ENCODE results near the gene PWWP3B.
"Not testable (repeated sequence)": the region's sequence is repeated elsewhere in the genome, so short reads cannot be mapped to it uniquely, and the experiment has no call there.

PWWP3B gene

DNA sequence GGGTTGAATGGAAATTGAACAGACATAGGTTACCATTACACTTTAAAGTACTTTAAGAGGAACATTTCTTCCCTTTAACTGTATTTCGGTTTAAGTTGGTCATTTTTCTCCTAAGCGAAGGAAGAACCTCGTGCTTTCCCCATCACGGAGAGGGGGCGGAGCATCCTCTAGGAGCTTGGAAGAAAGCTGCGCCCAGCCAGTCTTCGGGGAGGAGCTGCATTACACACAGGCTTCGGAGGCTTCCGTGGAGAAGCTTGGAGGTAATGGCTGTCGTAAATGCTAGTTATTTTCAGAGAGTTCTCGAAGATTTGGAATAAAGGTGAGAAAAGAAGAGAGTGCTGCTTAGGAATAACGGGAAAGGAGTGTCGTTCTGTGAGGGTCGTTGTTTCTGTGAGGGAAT, at the start of gene PWWP3B:
Gene PWWP3B (plus strand): TSS at position 199 of the 400 bp plus-strand sequence. CDS start 37,128 bp downstream, outside the sequence.
- DNase-seq, result peak; percentile 49

DNA sequence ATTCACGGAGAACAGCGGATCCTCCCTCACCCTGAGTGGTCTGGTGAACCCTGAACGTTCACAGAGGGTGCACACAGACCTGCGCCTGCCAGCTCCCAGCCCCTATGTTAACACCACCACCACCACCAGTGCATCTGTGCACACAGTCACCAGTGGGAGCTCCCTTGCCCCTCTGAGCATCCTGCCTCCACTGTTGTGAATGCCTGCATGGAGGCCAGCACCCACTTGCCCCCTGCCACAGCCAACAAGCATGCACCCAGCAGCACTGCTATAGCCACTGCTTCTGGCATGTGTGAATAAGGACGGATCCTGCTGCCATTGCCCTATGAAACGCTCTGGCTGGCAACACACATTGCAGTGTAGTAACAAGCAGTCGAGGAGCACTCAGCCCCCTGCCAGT, 29.1 kb upstream of the PWWP3B start:
- DNase-seq, result no peak

DNA sequence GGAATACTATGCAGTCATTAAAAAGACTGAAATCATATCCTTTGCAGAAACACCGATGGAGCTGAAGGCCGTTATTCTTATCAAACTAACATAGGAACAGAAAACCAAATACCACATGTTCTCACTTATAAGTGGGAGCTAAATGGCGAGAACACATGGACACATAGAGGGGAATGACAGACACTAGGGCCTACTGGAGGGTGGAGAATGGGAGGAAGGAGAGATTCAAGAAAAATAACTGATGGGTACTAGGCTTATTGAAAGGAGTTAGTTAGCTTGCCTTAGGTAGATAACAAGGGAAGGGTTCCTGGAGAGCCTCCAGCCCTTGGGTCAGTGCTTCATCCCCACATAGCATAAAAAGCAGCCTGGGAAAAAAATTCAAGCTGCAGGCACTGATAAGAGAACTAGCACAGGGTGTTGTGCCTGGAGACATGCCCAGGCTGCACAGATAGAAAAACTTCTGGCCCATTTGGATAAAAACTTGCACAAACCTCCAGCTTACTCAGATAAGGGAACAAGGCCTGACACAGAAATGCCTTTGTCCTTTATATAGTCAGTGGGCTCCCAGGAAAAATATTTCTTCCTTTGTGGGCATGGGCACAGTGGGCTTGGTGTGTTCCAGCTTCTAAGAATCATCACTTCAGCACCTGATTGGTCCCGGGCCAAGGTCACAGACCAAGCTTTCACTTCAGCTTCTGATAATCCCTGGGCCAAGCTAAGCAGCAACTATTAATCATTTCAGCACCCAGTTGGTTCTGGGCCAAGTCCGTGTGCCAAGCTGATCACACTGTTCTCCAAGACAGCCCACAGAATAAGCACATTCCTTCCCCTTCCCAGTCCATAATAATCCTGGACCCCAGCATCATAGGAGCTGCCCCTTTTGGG, 23.1 kb upstream of the PWWP3B start:
- DNase-seq, result no peak

DNA sequence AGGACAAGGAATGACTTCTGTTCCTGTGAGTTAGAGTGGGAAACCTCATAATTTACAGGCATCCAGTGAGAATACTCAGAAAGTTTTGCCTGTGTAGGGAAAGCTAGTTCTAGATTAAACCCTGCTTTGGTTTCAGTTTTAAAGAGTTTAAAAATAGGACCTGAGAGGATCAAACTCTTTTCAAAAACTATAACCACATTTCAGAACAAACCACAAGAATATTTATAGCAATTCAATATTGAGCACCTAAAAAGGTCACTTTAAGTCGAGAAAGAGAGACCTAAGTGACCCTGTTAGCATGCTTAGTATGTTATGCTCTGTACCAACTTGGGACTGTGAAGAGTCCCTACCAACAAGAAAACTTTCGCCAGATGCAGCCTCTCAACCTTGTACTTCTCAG, 17.4 kb upstream of the PWWP3B start:
- DNase-seq, result no peak

DNA sequence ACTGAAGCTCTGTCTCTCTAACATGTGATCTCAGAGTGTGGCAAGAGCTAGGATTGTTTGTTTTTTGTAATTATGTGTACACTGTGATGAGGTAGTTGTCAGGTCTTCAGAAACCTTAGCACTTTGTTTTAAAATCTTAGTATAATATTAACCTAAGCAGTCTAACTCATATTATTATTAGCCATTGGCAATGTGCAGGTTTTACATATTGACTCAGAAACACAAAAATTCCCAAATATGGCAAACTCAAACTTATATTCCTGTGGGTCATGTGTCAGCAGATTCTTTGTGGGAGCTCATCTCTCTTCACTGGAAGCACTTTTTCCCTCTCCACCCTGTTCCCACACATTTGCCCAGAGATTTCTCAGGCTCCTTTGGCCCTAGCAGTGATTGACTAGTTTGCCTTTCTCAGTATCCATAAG, 8.2 kb upstream of the PWWP3B start:
- DNase-seq, result no peak

DNA sequence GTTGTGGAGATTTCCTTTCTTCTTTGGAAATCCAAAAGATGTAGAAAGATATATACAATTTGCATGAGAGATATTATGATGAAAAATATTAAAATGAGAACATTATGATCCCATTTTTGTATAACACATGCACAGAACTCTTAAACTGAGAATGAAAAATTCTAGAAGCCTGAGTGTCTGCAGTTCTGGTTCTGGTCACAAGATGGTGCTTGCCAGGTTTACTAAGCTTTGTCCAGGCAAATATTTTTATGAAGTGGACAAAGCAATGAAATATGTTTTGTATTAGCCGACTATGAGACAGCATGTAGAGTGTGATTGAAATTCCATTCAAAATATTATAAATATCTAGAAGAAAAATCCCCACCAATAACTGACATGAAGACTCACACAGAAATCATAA, 2.2 kb downstream of the PWWP3B start:
- peak; percentile 30 for DNase-seq

DNA sequence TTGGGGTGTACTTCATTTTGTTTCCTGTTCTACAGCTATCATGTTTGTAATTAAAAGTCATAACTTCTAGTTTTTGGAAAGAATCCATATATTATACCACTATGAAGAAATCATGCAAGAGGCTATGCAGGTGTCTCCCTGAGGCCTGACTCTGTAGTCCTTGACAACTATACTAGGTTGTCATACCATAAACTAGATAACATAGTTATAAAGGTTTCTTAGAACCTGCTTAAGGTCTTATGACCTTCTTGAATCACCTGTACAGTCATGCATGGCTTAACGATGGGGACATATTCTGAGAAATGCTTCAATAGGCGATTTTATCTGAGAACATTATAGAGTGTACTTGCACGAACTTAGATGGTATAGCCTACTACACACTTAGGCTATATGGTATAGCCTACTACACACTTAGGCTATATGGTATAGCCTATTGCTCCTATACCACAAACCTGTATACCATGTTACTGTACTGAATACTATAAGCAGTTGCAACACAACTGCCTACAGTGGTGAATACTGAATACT, 3.3 kb downstream of the PWWP3B start:
- no peak for DNase-seq

DNA sequence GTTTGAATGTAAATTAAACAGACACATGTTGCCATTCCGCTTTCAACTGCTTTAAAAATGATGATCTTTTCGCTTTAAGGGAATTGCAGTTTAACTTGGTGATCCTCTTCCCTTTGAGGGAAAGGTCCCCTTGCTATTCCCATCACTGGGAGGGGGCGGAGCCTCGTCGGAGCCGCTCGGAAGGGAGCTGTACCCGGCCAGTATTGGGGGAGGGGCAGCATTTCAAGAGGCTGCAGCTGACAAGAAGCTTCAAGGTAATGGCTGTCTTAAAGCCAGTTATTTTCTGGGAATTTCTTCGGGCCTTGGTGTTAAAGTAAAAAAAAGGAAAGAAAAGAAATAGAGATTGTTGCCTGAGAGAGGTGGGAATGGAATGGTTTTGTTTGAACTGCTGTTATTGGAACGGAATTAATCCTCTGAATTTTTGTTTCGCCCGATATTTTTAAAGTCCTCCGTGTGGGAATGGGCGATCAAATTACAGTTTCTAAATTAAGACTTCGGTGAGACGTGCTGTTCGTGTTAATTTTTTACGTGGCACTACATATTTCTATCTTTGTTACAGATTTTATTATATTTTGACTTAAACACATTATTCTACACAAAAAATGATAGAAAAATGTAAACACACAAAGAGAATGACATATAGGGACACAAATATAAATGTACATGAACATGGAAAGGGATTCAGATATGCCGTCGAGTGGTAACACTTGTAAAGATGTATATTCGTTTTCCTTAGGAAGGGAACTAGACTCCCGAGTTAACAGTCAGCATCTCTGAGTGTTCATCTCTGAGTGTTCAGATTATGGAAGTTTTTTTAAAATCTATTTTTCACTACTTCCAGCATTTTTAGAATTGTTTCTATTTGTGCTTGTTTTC, 9.2 kb downstream of the PWWP3B start:
- DNase-seq, result peak; percentile 63

DNA sequence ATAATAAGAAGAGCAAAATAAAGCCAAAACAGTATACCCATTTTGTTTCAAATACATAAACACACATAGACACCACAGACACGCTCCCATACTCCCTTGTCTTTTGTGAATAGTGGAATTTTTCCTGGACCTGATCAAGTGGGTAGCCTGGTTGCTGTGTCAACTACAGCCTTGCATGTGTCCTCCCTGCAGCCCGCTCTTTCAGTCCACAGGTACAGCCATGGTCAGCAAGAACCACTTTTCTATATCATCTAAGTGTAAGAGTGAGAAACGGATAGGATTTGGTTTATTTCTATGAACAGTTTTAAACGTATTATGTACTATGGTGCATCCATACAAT, 9.8 kb downstream of the PWWP3B start:
- no peak for DNase-seq

DNA sequence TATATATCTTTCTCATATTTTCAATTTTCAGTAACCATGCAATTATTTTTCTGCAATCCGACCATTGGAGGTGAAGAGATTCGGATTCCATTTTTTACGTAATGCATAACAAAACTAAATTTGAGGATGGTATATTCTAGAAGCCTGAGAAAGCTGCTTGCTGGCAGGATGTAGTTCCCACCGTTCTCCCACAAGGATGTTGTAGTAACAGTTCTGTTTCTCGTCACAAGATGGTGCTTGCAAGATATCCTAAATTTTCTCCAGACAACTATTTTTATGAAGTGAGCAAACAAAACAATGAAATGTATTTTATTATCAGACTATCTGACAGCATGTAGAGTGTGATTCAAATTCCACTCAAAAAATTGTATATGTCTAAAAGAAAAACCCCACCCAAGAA, 10.7 kb downstream of the PWWP3B start:
- no peak for DNase-seq

DNA sequence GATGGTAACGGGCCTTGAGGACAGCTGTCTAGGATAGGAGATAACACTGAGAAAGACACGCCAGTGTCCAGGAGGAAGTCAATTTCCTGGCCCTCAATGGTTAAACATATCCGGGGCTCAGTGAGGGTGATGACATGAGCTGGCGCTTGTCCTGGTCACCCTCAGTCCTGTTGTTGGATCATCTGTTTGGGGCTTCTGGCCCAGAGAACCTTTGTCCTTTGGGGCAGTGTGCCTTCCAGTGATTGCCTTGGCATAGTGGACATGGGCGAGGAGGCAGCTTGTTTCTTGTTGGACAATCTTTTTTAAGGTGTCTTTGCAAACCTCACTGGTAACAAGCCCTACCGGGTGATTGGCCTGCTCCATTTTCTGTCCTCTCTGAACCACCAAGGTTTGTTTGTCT, 15.6 kb downstream of the PWWP3B start:
- not testable (repeated sequence) for DNase-seq

DNA sequence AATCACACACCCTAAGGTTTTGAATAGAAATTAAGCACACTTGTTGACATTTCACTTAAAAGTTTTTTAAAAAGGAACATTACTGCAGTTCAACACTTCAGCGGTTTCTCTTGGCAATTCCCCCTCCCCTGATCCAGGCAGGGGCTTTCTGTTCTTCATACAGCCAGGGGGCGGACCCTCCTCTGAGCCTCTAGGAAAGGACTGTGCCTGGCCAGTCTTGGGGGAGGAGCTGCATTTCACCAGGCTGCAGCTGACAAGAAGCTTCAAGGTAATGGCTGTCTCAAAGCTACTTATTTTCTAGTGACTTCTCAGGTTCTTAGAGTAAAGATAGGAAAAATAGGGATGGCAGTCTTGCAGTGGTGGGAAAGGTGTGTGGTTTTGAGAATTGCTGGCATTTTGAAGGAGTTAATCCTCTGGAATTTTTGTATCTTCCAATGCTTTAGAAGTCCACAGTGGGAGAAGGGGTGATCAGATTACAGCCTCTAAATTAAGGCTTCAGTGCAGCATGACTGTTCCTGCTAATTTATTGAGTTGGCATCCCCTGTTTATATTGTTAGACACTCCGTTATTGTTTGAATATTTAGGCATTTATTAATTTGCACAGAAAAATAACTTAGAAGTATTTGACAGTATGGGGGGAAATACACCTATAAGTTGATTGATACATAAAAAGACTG, 33.5 kb downstream of the PWWP3B start:
- no peak for DNase-seq

DNA sequence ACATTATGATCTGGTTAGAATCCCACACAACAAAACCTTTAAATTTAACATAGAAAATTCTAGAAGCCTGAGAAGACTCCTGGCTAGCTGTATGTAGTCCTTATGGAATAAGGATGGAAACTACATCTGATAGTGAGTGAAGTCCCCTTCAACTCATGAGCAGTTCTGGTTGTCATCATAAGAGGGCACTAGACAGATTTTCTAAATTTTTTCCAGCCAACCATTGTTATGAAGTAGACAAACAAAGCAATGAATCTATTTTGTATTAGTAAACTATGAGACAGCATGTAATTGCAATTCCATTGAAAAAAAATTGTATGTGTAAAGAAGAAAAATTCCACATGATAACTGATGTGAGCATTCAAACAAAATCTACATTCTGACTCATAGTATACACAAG, 35.2 kb downstream of the PWWP3B start:
- no peak for DNase-seq

DNA sequence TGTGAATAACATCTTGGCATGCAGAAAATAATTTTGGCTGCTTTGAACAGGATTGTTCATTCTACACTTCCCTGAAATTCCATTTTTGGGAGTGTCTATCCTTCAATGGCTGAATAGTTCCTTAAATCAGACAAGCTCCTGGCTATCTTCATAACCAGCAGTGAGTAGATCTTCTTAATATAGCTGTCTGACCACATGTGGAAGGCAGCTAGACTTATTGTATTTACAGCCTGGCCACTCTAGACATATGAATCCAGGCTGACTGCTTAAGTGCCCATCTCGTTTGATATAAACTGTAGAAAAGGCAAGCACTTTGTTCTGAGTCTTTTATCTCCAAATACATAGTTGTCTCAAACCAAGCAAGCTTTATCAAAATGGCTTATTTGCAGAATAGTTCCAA, 40.0 kb downstream of the PWWP3B start:
- no peak for DNase-seq

Data from NCI-H510A treated with DMSO at 0.1 percent for 48 hours (cell line).